GM12874 (cell line): ENCODE measurements around the gene KRTAP12-2.

Experiments
- CTCF ChIP-seq: IDR thresholded peaks from 2 replicates; pipeline ENCODE4 v1.5.1; 2011; ENCODE audit warnings: low read depth, mild to moderate bottlenecking, control low read depth, low read length, moderate library complexity; ENCODE audit not compliant: insufficient read depth

KRTAP12-2 gene

GRCh38 chr21:44637018-44637850, 29.5 kb downstream of the KRTAP12-2 start, which contains the start of gene KRTAP10-10:
Gene KRTAP10-10 (plus strand): TSS chr21:44637356. CDS start chr21:44637418, 62 bp downstream.
- no peak for TF ChIP-seq CTCF

DNA sequence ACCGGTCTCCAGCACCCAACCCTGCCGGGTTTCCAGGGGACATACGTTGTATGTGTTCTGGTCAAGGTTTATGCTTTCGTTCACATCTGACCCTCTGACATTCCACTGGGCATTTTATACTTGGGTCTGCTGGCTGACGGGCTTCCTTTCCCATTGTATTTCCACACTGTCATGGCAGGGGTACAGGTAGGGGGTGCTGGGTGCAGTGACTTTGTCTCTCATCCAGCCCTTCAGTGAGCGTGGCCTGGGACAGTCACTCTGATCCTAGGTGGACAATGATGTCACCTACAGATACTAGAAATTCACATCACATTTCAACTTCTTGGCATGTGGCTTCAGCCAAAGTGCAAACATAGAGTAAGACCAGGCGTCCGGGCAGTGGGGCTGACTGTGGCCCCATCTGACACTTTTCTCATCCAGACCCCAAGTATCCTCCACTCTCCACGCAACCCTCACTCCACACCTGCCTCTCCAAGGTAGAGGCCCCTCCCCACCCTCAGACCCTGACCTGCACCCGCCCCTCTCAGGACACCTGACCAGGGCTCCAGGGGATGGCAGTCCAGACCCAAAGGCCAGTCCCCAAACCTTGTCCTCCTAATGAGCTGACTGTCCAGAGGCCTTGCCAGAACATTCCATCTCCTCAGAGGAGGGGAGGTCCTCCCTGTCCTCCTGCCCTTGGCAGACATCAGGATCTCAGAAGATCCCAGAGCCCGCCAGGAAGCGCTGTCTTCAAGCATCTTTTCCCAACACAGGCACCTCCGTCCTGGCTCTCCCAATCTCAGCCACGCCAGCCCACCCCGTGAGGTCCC, 30.3 kb downstream of the KRTAP12-2 start:
- no peak for TF ChIP-seq CTCF

GRCh38 chr21:44632067-44632466, 34.7 kb downstream of the KRTAP12-2 start:
- TF ChIP-seq CTCF, result no peak

DNA sequence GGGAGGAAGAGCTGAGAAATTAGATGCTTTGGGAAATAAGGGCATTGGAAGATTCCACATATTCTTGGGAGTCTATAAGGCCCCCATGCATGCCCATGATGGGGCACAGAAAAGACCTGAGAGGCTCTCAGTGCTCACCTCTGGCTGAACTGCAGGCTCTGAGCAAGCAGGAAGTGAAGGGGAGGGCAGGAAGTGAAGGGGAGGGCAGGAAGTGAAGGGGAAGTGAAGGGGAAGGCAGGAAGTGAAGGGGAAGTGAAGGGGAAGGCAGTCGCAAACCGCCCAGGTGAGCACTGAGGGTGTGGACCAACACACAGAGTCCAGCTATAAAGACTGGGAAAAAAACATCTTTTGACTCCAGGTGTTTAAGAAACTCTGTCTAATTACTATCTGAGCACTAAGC, 36.3 kb downstream of the KRTAP12-2 start:
- no peak for TF ChIP-seq CTCF

- TF ChIP-seq CTCF, result no peak
Measured at GRCh38 chr21:44628707-44629391, 37.9 kb downstream of the KRTAP12-2 start.

DNA sequence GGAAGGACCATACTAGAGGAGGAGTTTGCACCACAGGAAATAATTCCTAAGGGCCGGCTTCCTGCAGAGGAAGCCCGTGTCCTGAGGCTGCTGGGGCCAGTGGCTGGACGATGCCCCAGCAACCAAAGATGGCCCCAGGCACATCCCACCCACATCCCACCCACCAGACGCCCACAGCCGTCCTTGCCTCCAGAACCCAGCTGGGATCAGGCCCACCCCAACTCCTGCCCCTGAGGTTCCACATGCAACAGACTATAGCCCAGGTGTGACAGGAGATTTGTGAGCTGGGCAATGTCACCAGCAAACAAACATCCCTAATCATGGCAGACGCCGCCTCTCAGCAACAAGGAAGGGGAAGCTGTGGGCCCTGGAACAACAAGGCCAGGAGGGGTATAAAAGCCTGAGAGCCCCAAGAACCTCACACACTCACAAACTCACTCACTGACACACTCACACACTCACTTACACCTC, 40.0 kb downstream of the KRTAP12-2 start, which contains the start of gene KRTAP10-9:
Gene KRTAP10-9 (plus strand): TSS at position 421 of the 471 bp plus-strand sequence. CDS start 79 bp downstream, outside the sequence.
- no peak for TF ChIP-seq CTCF
